GM23338 (cell line): Measurements from ENCODE around the gene ICA1L. TPM values are rescaled to one million over a fixed set of nuclear protein-coding genes. Genes with fewer than 3 reads are reported as not detected.

Experiments used
- ATAC-seq: fragments of 200-7000 bp; cut with Tn5 transposase; 3 replicates; pipeline ENCODE4 v1.9.1; 2020
- DNase-seq: peaks from one replicate; pipeline ENCODE4 v3.0.0-alpha.2; 2015; ENCODE audit warnings: low spot score
- H2AFZ ChIP-seq: fragments of 200-600 bp; sonication (generic); 2 replicates; pipeline ENCODE4 v1.8.0; 2016; ENCODE audit warnings: antibody characterized with exemption, mild to moderate bottlenecking, moderate library complexity
- H3F3A ChIP-seq: fragments of 200-600 bp; sonication (generic); replicated peaks from 2 replicates; pipeline ENCODE4 v1.8.0; 2017; ENCODE audit warnings: antibody characterized with exemption, mixed run types, low read depth
- H3K27ac ChIP-seq: fragments of 200-600 bp; sonication (generic); 2 replicates; pipeline ENCODE4 v1.6.1; 2016; ENCODE audit warnings: low read depth
- H3K27me3 ChIP-seq: fragments of 200-600 bp; sonication (generic); 2 replicates; pipeline ENCODE4 v1.8.0; 2016; ENCODE audit warnings: mild to moderate bottlenecking, mixed run types, moderate library complexity; ENCODE audit not compliant: insufficient read depth
- H3K36me3 ChIP-seq: fragments of 200-600 bp; sonication (generic); 2 replicates; pipeline ENCODE4 v1.8.0; 2016; ENCODE audit warnings: mild to moderate bottlenecking; ENCODE audit not compliant: insufficient read depth
- H3K4me1 ChIP-seq: fragments of 200-600 bp; sonication (generic); 2 replicates; pipeline ENCODE4 v1.8.0; 2016; ENCODE audit warnings: mild to moderate bottlenecking, moderate library complexity; ENCODE audit not compliant: insufficient read depth
- H3K4me2 ChIP-seq: fragments of 200-600 bp; sonication (generic); 2 replicates; pipeline ENCODE4 v1.7.1; 2017; ENCODE audit warnings: mixed run types
- H3K4me3 ChIP-seq: fragments of 200-600 bp; sonication (generic); 2 replicates; pipeline ENCODE4 v1.6.1; 2016; ENCODE audit warnings: mixed run types
- H3K79me2 ChIP-seq: fragments of 200-600 bp; sonication (generic); replicated peaks from 2 replicates; pipeline ENCODE4 v1.8.0; 2017; ENCODE audit warnings: mild to moderate bottlenecking; ENCODE audit not compliant: insufficient read depth
- H3K9me2 ChIP-seq: fragments of 200-600 bp; sonication (generic); 2 replicates; pipeline ENCODE4 v1.8.0; 2017; ENCODE audit not compliant: insufficient read depth
- H4K20me1 ChIP-seq: fragments of 200-600 bp; sonication (generic); replicated peaks from 2 replicates; pipeline ENCODE4 v1.8.0; 2017; ENCODE audit warnings: mild to moderate bottlenecking; ENCODE audit not compliant: insufficient read depth
- H3K27ac Mint-ChIP-seq: 2 replicates; pipeline ENCODE4 v1.8.0; 2020; ENCODE audit warnings: inconsistent platforms, mild to moderate bottlenecking, moderate library complexity, mixed read lengths
- H3K27me3 Mint-ChIP-seq: 3 replicates; pipeline ENCODE4 v1.8.0; 2022; ENCODE audit warnings: low read depth, mild to moderate bottlenecking, moderate library complexity, mixed read lengths, inconsistent platforms; ENCODE audit not compliant: insufficient read depth, poor library complexity
- H3K36me3 Mint-ChIP-seq: 3 replicates; pipeline ENCODE4 v1.8.0; 2021; ENCODE audit warnings: low read depth, mild to moderate bottlenecking, inconsistent platforms, moderate library complexity, mixed read lengths
- H3K4me1 Mint-ChIP-seq: 3 replicates; pipeline ENCODE4 v1.8.0; 2020; ENCODE audit warnings: mild to moderate bottlenecking, inconsistent platforms, mixed read lengths
- H3K4me3 Mint-ChIP-seq: 3 replicates; pipeline ENCODE4 v1.8.0; 2021; ENCODE audit warnings: moderate library complexity, mild to moderate bottlenecking, inconsistent platforms, mixed read lengths
- H3K9me3 Mint-ChIP-seq: 3 replicates; pipeline ENCODE4 v1.8.0; 2020; ENCODE audit warnings: moderate library complexity, mild to moderate bottlenecking, inconsistent platforms, mixed read lengths
- CREB1 ChIP-seq: fragments of 250-450 bp; sonication (Bioruptor Pico); IDR thresholded peaks from 2 replicates; pipeline ENCODE4 v1.5.0; 2020; ENCODE audit warnings: low read depth, mild to moderate bottlenecking, moderate library complexity
- CTCF ChIP-seq, 2 experiments: fragments of 200-600 bp in 1 of 2; sonication (generic) in 1 of 2; conservative IDR thresholded peaks; 2 replicates each; pipeline versions ENCODE4 v1.5.1 to v1.6.1; 2016 to 2017; ENCODE audit warnings: antibody characterized with exemption in 2 of 2, low read depth in 2 of 2, mild to moderate bottlenecking in 2 of 2, moderate library complexity in 1 of 2
- ETS1 ChIP-seq: IDR thresholded peaks from 2 replicates; pipeline ENCODE4 v1.6.1; 2016; ENCODE audit warnings: antibody characterized with exemption
- EZH2 ChIP-seq: fragments of 200-600 bp; sonication (generic); IDR thresholded peaks from one replicate; pipeline ENCODE4 v1.8.0; 2017; ENCODE audit warnings: antibody characterized with exemption, mild to moderate bottlenecking, low read depth; ENCODE audit not compliant: unreplicated experiment
- EZH2phosphoT487 ChIP-seq: fragments of 200-600 bp; sonication (generic); IDR thresholded peaks from one replicate; pipeline ENCODE4 v1.8.1; 2018; ENCODE audit warnings: antibody characterized with exemption; ENCODE audit not compliant: unreplicated experiment
- JUNB ChIP-seq: IDR thresholded peaks from one replicate; pipeline ENCODE4 v1.6.1; 2016; ENCODE audit warnings: antibody characterized with exemption; ENCODE audit not compliant: unreplicated experiment
- NANOG ChIP-seq: IDR thresholded peaks from 2 replicates; pipeline ENCODE4 v1.6.1; 2016; ENCODE audit warnings: antibody characterized with exemption, borderline replicate concordance
- POLR2AphosphoS5 ChIP-seq: IDR thresholded peaks from 2 replicates; pipeline ENCODE4 v1.6.1; 2016; ENCODE audit warnings: antibody characterized with exemption, low read depth
- REST ChIP-seq: IDR thresholded peaks from one replicate; pipeline ENCODE4 v1.6.1; 2018; ENCODE audit warnings: antibody characterized with exemption; ENCODE audit not compliant: unreplicated experiment
- STAT1 ChIP-seq: IDR thresholded peaks from one replicate; pipeline ENCODE4 v1.6.1; 2016; ENCODE audit warnings: antibody characterized with exemption; ENCODE audit not compliant: unreplicated experiment
- ZNF114 ChIP-seq: fragments of 250-450 bp; sonication (Bioruptor Pico); IDR thresholded peaks from 2 replicates; pipeline ENCODE4 v1.5.0; 2020; ENCODE audit warnings: mild to moderate bottlenecking, moderate library complexity
- ZNF331 ChIP-seq: fragments of 250-450 bp; sonication (Bioruptor Pico); IDR thresholded peaks from 2 replicates; pipeline ENCODE4 v1.5.0; 2020; ENCODE audit warnings: low read depth, mild to moderate bottlenecking, moderate library complexity
- ZNF462 ChIP-seq: fragments of 250-450 bp; sonication (Bioruptor Pico); IDR thresholded peaks from 2 replicates; pipeline ENCODE4 v1.5.0; 2020; ENCODE audit warnings: mild to moderate bottlenecking, moderate library complexity
- polyA plus RNA-seq: library from polyadenylated mRNA; unstranded; fragments of >200 nt; fragmentation: Nextera tagmentation; extraction: Ambion mirVana; gene quantifications from 2 replicates; pipeline ENCODE4 v1.2.1, GENCODE V29; 2016
- total RNA-seq: library from RNA; depleted of rRNA; stranded (reverse); fragments of >200 nt; shearing (Covaris generic); gene quantifications from 2 replicates; pipeline ENCODE4 v1.2.3, GENCODE V29; 2014

The ICA1L gene
- total and polyA plus RNA-seq, 2 experiments from 2014 or later, result 1.6 to 7.2 TPM

- Histone ChIP-seq H3K36me3 (no peaks in the 10 kb centered on the region; the same call in 1 of the 2 replicates), H3F3A (no peaks in the 10 kb centered on the region), H4K20me1 (no peaks in the 10 kb centered on the region; the same call in 1 of the 2 replicates), H3K9me2 (no peaks in the 10 kb centered on the region; the same call in 1 of the 2 replicates), H3K27me3 (no peaks in the 10 kb centered on the region), H3K79me2 (no peaks in the 10 kb centered on the region), H2AFZ (no peak overlapping the region), H3K4me3 (no peak overlapping the region), H3K27ac (peak overlapping the region; percentile 42; the same call in 1 of the 2 replicates), H3K4me1 (peaks cover 17% of the 10 kb centered on the region), H3K4me2 (no peak overlapping the region)
- TF ChIP-seq ZNF331 (CRISPR knock-in tag) (no peak), JUNB (no peak), ZNF114 (CRISPR knock-in tag) (no peak), NANOG (no peak), EZH2phosphoT487 (no peak), STAT1 (no peak), POLR2AphosphoS5 (no peak), CTCF (conservative IDR thresholded peaks at IDR 0.05; ENCODE audit: low read depth in 2 of 2) (no peak), ETS1 (no peak), EZH2 (no peak), CREB1 (CRISPR knock-in tag) (no peak), REST (no peak), ZNF462 (no peak)
- no peaks in the 10 kb centered on the region for H3K27me3 Mint-ChIP-seq
- H3K9me3 Mint-ChIP-seq, result no peaks in the 10 kb centered on the region
- H3K4me1 Mint-ChIP-seq, result peaks cover 6% of the 10 kb centered on the region
- DNase-seq (no peak), ATAC-seq (no peak)
- peak overlapping the region; percentile 75; the same call in 1 of the 2 replicates for H3K27ac Mint-ChIP-seq
- H3K36me3 Mint-ChIP-seq, result peaks cover 24% of the 10 kb centered on the region; the same call in 2 of the 3 replicates
- no peak overlapping the region for H3K4me3 Mint-ChIP-seq
These were observed 106.6 kb downstream of the ICA1L start for GRCh38 chr2:202764991-202765390.
